Measurements from ENCODE around the gene MAGEA10.
"Not testable (repeated sequence)": the region's sequence is repeated elsewhere in the genome, so short reads cannot be mapped to it uniquely, and the experiment has no call there.

MAGEA10 gene

DNA sequence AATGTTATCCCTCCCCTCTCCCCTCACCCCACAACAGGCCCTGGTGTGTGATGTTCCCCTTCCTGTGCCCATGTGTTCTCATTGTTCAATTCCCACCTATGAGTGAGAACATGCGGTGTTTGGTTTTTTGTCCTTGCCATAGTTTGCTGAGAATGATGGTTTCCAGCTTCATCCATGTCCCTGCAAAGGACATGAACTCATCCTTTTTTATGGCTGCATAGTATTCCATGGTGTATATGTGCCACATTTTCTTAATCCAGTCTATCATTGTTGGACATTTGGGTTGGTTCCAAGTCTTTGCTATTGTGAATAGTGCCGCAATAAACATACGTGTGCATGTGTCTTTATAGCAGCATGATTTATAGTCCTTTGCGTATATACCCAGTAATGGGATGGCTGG, 35.5 kb upstream of the MAGEA10 start:
- WGBS (ENCODE audit: extremely low coverage, insufficient coverage, insufficient read length) = no CpG with 5 or more reads among the region's 4 CpGs
- H3K9me3 ChIP-seq (ENCODE audit: insufficient read depth, low read depth, low read length); H3K4ac ChIP-seq (ENCODE audit: low read depth, low read length); H3K79me1 ChIP-seq (ENCODE audit: low read length); H2BK12ac ChIP-seq (ENCODE audit: low read length); H3K4me3 ChIP-seq (ENCODE audit: low read depth, low read length); H3K23ac ChIP-seq (ENCODE audit: low read length); H3K79me2 ChIP-seq (ENCODE audit: control insufficient read depth, insufficient read depth, low read length, poor library complexity); H3K4me1 ChIP-seq (ENCODE audit: control insufficient read depth in 1 of 2, insufficient read depth in 2 of 2, low read length in 2 of 2); H2AK5ac ChIP-seq (ENCODE audit: low read length); H3K27ac ChIP-seq (ENCODE audit: low read depth, low read length); H2BK120ac ChIP-seq (ENCODE audit: insufficient read depth, low read length, poor library complexity); DNase-seq; H3K36me3 ChIP-seq (ENCODE audit: control insufficient read depth in 1 of 2, insufficient read depth in 2 of 2, low read length in 2 of 2); H4K8ac ChIP-seq (ENCODE audit: low read depth, low read length); H3K9ac ChIP-seq (ENCODE audit: low read length); H4K12ac ChIP-seq (ENCODE audit: low read depth, low read length); H3K4me2 ChIP-seq (ENCODE audit: low read length); H3K14ac ChIP-seq (ENCODE audit: low read length); H4K91ac ChIP-seq (ENCODE audit: low read depth, low read length); H3K27me3 ChIP-seq (ENCODE audit: insufficient read depth, low read length); H2AFZ ChIP-seq (ENCODE audit: insufficient read depth, low read length, poor library complexity); H3K18ac ChIP-seq (ENCODE audit: low read length); H2BK5ac ChIP-seq (ENCODE audit: low read depth, low read length, poor library complexity): not testable (repeated sequence)

DNA sequence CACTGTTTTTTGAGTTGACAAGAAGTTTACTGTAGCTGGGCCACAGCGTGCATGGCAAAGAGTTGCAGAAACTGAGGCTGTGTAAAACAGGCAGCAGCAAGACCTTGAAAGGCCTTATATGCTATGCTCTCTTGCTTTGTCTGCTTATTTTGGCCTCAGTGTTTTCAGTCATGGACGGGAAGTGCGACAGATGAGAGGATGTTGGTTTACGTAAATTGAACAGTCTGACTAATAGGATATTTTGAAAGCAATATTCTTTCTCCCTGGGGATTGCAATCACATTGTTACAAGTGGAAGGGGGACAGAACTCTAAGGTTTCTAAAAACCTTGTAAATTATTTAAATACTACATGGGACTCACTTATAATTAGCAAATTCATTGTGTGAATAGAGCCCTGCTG, 32.2 kb upstream of the MAGEA10 start:
- Histone ChIP-seq H4K8ac (ENCODE audit: low read depth, low read length) (no peak overlapping the region), H3K4me3 (ENCODE audit: low read depth, low read length) (no peak overlapping the region), H3K18ac (ENCODE audit: low read length) (no peak overlapping the region), H2BK5ac (ENCODE audit: low read depth, low read length, poor library complexity) (no peak overlapping the region), H3K27ac (ENCODE audit: low read depth, low read length) (no peak overlapping the region), H3K4me2 (ENCODE audit: low read length) (no peak overlapping the region), H2AFZ (ENCODE audit: insufficient read depth, low read length, poor library complexity) (no peak overlapping the region), H2BK12ac (ENCODE audit: low read length) (no peak overlapping the region), H3K27me3 (ENCODE audit: insufficient read depth, low read length) (no peaks in the 10 kb centered on the region), H3K14ac (ENCODE audit: low read length) (no peak overlapping the region), H3K23ac (ENCODE audit: low read length) (no peak overlapping the region), H3K79me2 (ENCODE audit: control insufficient read depth, insufficient read depth, low read length, poor library complexity) (no peaks in the 10 kb centered on the region), H3K9ac (ENCODE audit: low read length) (no peak overlapping the region), H4K91ac (ENCODE audit: low read depth, low read length) (no peak overlapping the region), H3K36me3 (ENCODE audit: control insufficient read depth in 1 of 2, insufficient read depth in 2 of 2, low read length in 2 of 2) (no peaks in the 10 kb centered on the region), H2BK120ac (ENCODE audit: insufficient read depth, low read length, poor library complexity) (no peak overlapping the region), H2AK5ac (ENCODE audit: low read length) (no peak overlapping the region), H3K4me1 (ENCODE audit: control insufficient read depth in 1 of 2, insufficient read depth in 2 of 2, low read length in 2 of 2) (no peaks in the 10 kb centered on the region), H3K4ac (ENCODE audit: low read depth, low read length) (no peak overlapping the region), H4K12ac (ENCODE audit: low read depth, low read length) (no peak overlapping the region), H3K9me3 (ENCODE audit: insufficient read depth, low read depth, low read length) (no peaks in the 10 kb centered on the region), H3K79me1 (ENCODE audit: low read length) (no peaks in the 10 kb centered on the region)
- WGBS (ENCODE audit: extremely low coverage, insufficient coverage, insufficient read length) = no CpG with 5 or more reads among the region's 4 CpGs
- no peak for DNase-seq

DNA sequence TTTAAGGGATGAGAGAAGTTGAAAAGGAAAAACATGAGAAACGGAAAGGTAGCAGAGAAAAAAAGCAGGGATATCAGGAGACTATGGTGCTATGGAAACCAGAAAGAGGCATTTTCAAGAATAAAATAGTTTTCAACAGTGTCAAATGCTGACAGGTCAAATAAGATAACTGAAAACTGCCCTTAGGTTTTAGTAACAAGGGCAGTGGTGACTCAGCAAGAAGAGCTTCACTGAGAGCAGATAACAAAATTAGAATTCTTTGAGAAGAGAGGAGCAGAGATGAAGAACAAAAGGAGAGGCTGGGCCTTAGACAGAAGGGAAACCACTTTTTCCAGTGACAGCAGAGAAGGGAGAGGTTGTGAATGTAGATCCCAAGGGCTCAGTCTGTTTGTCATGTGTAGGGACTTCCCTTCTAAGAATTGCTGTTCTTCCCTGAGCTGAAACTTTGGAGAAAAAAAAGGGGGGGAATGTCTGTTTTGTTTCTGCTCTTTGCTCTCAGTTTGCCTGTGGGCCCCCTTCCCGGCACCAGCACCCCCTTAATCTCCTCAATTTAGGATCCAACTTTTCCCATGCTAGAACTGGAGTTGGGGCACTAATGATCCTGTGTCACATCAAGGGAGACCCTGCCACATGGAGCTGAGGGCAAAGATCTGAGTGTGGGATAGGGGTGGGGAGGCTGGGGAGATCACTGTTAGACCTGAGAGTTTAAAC, 26.8 kb upstream of the MAGEA10 start:
- Histone ChIP-seq H4K91ac (ENCODE audit: low read depth, low read length) (no peak overlapping the region), H2BK5ac (ENCODE audit: low read depth, low read length, poor library complexity) (no peak overlapping the region), H2AFZ (ENCODE audit: insufficient read depth, low read length, poor library complexity) (no peak overlapping the region), H3K4me1 (ENCODE audit: control insufficient read depth in 1 of 2, insufficient read depth in 2 of 2, low read length in 2 of 2) (no peaks in the 10 kb centered on the region), H4K12ac (ENCODE audit: low read depth, low read length) (no peak overlapping the region), H3K79me2 (ENCODE audit: control insufficient read depth, insufficient read depth, low read length, poor library complexity) (no peaks in the 10 kb centered on the region), H3K9me3 (ENCODE audit: insufficient read depth, low read depth, low read length) (no peaks in the 10 kb centered on the region), H3K18ac (ENCODE audit: low read length) (no peak overlapping the region), H3K27me3 (ENCODE audit: insufficient read depth, low read length) (no peaks in the 10 kb centered on the region), H3K4me2 (ENCODE audit: low read length) (no peak overlapping the region), H2BK12ac (ENCODE audit: low read length) (no peak overlapping the region), H3K4me3 (ENCODE audit: low read depth, low read length) (no peak overlapping the region), H4K8ac (ENCODE audit: low read depth, low read length) (no peak overlapping the region), H3K79me1 (ENCODE audit: low read length) (no peaks in the 10 kb centered on the region), H3K9ac (ENCODE audit: low read length) (no peak overlapping the region), H2AK5ac (ENCODE audit: low read length) (no peak overlapping the region), H2BK120ac (ENCODE audit: insufficient read depth, low read length, poor library complexity) (no peak overlapping the region), H3K23ac (ENCODE audit: low read length) (no peak overlapping the region), H3K4ac (ENCODE audit: low read depth, low read length) (no peak overlapping the region), H3K14ac (ENCODE audit: low read length) (no peak overlapping the region), H3K36me3 (ENCODE audit: control insufficient read depth in 1 of 2, insufficient read depth in 2 of 2, low read length in 2 of 2) (no peaks in the 10 kb centered on the region), H3K27ac (ENCODE audit: low read depth, low read length) (no peak overlapping the region)
- no peak for DNase-seq
- no CpG with 5 or more reads among the region's 2 CpGs for WGBS (ENCODE audit: extremely low coverage, insufficient coverage, insufficient read length)

DNA sequence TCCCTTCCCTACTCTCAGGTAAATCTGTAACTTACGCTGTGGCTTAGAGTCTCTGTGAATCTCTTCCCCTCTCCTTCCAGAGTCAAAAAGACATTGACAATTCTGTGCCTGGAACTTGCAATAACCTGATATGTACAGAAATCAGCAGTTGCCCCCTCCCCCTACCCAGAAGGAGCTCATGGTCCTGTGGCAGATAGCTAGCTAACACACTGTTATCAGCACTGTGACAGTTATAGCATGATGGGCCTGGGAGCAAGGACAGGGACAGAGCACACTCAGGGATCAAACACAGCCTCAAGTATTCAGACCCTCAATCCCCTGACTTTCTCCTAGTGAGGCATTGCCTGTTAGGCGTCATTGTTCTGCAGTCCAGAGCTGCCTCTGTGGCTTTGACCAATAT, 18.7 kb upstream of the MAGEA10 start:
- Histone ChIP-seq H3K9ac (ENCODE audit: low read length) (no peak overlapping the region), H3K9me3 (ENCODE audit: insufficient read depth, low read depth, low read length) (no peaks in the 10 kb centered on the region), H4K91ac (ENCODE audit: low read depth, low read length) (no peak overlapping the region), H3K23ac (ENCODE audit: low read length) (no peak overlapping the region), H2AK5ac (ENCODE audit: low read length) (no peak overlapping the region), H3K27me3 (ENCODE audit: insufficient read depth, low read length) (no peaks in the 10 kb centered on the region), H3K36me3 (ENCODE audit: control insufficient read depth in 1 of 2, insufficient read depth in 2 of 2, low read length in 2 of 2) (no peaks in the 10 kb centered on the region), H4K8ac (ENCODE audit: low read depth, low read length) (no peak overlapping the region), H3K4me1 (ENCODE audit: control insufficient read depth in 1 of 2, insufficient read depth in 2 of 2, low read length in 2 of 2) (no peaks in the 10 kb centered on the region), H3K4me3 (ENCODE audit: low read depth, low read length) (no peak overlapping the region), H2AFZ (ENCODE audit: insufficient read depth, low read length, poor library complexity) (no peak overlapping the region), H3K79me2 (ENCODE audit: control insufficient read depth, insufficient read depth, low read length, poor library complexity) (no peaks in the 10 kb centered on the region), H2BK5ac (ENCODE audit: low read depth, low read length, poor library complexity) (no peak overlapping the region), H3K79me1 (ENCODE audit: low read length) (no peaks in the 10 kb centered on the region), H3K27ac (ENCODE audit: low read depth, low read length) (no peak overlapping the region), H4K12ac (ENCODE audit: low read depth, low read length) (no peak overlapping the region), H3K14ac (ENCODE audit: low read length) (no peak overlapping the region), H3K4me2 (ENCODE audit: low read length) (no peak overlapping the region), H2BK120ac (ENCODE audit: insufficient read depth, low read length, poor library complexity) (no peak overlapping the region), H2BK12ac (ENCODE audit: low read length) (no peak overlapping the region), H3K18ac (ENCODE audit: low read length) (no peak overlapping the region), H3K4ac (ENCODE audit: low read depth, low read length) (no peak overlapping the region)
- WGBS (ENCODE audit: extremely low coverage, insufficient coverage, insufficient read length) = no CpG with 5 or more reads among the region's 2 CpGs
- DNase-seq = no peak
